ENCODE measurements around the gene RPTOR. TPM values are rescaled to one million over a fixed set of nuclear protein-coding genes. Genes with fewer than 3 reads are reported as not detected.

RPTOR gene
- total RNA-seq, 2 experiments from 2014 or later, result 53.1 to 54.0 TPM

GRCh38 chr17:80935526-80935925, 390.9 kb downstream of the RPTOR start:
- ATAC-seq, result no peak
- Mint-ChIP-seq H3K4me1 (ENCODE audit: low read depth) (peaks cover 31% of the 10 kb centered on the region), H3K27ac (no peak overlapping the region)

DNA sequence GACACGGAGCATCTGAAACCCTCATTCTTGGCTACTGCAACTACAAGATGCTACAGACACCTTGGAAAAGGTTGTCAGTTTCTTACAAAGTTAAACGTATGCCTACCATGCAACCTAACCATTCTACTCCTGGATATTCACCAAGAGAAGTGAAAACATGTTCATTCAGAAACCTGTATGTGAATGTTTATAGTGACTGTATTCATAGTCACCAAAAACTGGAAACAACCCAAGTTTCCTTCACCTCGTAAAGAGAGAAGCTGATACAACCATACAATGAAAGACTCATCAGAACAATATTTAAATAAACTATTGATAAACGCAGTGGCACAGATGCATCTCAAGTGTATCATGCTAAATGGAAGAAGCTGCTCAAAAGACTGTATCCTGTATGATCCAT, 391.6 kb downstream of the RPTOR start:
- CTCF ChIA-PET, result interaction anchor here (2.3 kb wide), 1 partner anchor 510 kb away, joined by 7 read pairs; no protein-coding TSS in a partner anchor
- H3K27me3 Mint-ChIP-seq (ENCODE audit: low read depth), result no peaks in the 10 kb centered on the region
- no peak for ATAC-seq

More at GRCh38 chr17:80935526-80935925, 390.9 kb downstream of the RPTOR start:
- H3K36me3 Mint-ChIP-seq (ENCODE audit: low read depth), result peaks cover 13% of the 10 kb centered on the region
- ChIA-PET POLR2A (no interaction called here), CTCF (no interaction called here)
- H3K4me3 Mint-ChIP-seq, result no peak overlapping the region
- no peaks in the 10 kb centered on the region for H3K27me3 Mint-ChIP-seq (ENCODE audit: low read depth)
- H3K9me3 Mint-ChIP-seq (ENCODE audit: insufficient read depth), result no peaks in the 10 kb centered on the region
- no peak for DNase-seq

GRCh38 chr17:80936723-80937122, 392.1 kb downstream of the RPTOR start:
- H3K27ac Mint-ChIP-seq, result no peak overlapping the region
- no peak for ATAC-seq
- no peaks in the 10 kb centered on the region for H3K9me3 Mint-ChIP-seq (ENCODE audit: insufficient read depth)
- DNase-seq, result no peak
- CTCF ChIA-PET, result interaction anchor here (2.3 kb wide), 1 partner anchor 510 kb away, joined by 7 read pairs; no protein-coding TSS in a partner anchor
- no peaks in the 10 kb centered on the region for H3K27me3 Mint-ChIP-seq (ENCODE audit: low read depth)
- no peak overlapping the region for H3K4me3 Mint-ChIP-seq
- peaks cover 31% of the 10 kb centered on the region for H3K4me1 Mint-ChIP-seq (ENCODE audit: low read depth)
- POLR2A ChIA-PET, result no interaction called here
- peaks cover 13% of the 10 kb centered on the region for H3K36me3 Mint-ChIP-seq (ENCODE audit: low read depth)

More for the DNA sequence above, 391.6 kb downstream of the RPTOR start:
- Mint-ChIP-seq H3K4me3 (no peak overlapping the region), H3K4me1 (ENCODE audit: low read depth) (peaks cover 31% of the 10 kb centered on the region), H3K9me3 (ENCODE audit: insufficient read depth) (no peaks in the 10 kb centered on the region), H3K36me3 (ENCODE audit: low read depth) (peaks cover 15% of the 10 kb centered on the region), H3K27ac (no peak overlapping the region)
- POLR2A ChIA-PET, result no interaction called here
- no peak for DNase-seq

DNA sequence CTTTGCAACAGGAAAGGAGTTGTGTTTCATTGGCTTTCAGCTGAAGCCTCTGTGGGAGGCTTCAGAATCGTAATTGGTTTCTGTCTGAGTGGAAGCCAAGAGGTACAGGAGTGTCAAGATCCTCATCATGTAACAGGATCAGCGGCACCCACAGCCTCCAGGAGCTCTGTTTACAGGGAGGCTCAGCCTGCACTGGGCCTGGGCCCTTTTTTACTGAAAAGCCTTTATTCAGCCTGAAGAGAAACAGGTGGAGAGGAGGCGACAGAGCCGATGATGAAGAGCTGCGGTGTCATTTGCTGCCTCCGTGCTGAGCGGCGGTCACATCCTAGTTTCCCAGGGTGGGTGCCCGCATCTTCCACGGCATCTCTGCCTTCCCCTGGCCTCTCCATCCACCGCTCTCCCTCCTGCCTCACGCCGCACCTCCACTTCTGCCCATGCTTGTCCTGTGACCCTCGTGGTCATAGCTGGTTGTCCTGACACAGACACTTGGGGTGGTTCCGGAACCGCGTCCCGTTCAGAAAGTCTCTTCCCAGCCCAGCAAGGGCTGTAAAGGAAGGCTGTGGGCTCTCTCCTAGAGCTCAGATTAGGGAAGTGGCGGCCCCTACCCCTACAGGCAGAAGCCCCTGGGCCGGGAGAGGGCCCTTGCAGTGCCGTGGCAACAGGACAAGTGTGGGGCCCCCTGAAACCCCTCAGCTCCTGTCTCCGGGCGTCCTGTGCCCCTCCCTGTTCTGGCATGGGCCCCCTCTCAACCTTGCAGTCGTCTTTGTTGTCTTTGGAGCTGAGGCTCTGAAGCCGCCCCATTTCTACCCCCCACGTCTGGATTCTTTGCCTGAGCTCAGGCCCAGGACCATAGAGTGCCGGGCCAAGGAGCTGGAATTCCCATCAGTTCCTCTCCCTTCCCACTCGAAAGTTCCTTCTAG, 393.1 kb downstream of the RPTOR start:
- ATAC-seq (peak; percentile 32), DNase-seq (no peak)
- Mint-ChIP-seq H3K27me3 (ENCODE audit: low read depth) (no peaks in the 10 kb centered on the region), H3K4me1 (ENCODE audit: low read depth) (peaks cover 31% of the 10 kb centered on the region), H3K4me3 (peak overlapping the region; percentile 51), H3K27ac (peak overlapping the region; percentile 84), H3K36me3 (ENCODE audit: low read depth) (peaks cover 18% of the 10 kb centered on the region), H3K9me3 (ENCODE audit: insufficient read depth) (no peaks in the 10 kb centered on the region)
- ChIA-PET CTCF (interaction anchor here (0.9 to 2.3 kb wide), 7 partner anchors 22 to 511 kb away, joined by 3 to 7 read pairs (median 3); no protein-coding TSS in a partner anchor), POLR2A (interaction anchor here (0.5 to 1.1 kb wide), 2 partner anchors 9 to 483 kb away, joined by 3 to 4 read pairs; no protein-coding TSS in a partner anchor)

- H3K27me3 Mint-ChIP-seq (ENCODE audit: low read depth), result no peaks in the 10 kb centered on the region
- POLR2A ChIA-PET, result interaction anchor here (1.1 kb wide), 1 partner anchor 484 kb away, joined by 4 read pairs; no protein-coding TSS in a partner anchor
- H3K4me1 Mint-ChIP-seq (ENCODE audit: low read depth), result peaks cover 31% of the 10 kb centered on the region
- H3K36me3 Mint-ChIP-seq (ENCODE audit: low read depth), result peaks cover 18% of the 10 kb centered on the region
- CTCF ChIA-PET, result interaction anchor here (0.9 to 2.3 kb wide), 7 partner anchors 21 to 512 kb away, joined by 3 to 7 read pairs (median 3); no protein-coding TSS in a partner anchor
- H3K4me3 Mint-ChIP-seq, result peak overlapping the region; percentile 51
- DNase-seq (peak; percentile 84), ATAC-seq (peak; percentile 84)
- H3K27ac Mint-ChIP-seq, result peak overlapping the region; percentile 84
- no peaks in the 10 kb centered on the region for H3K9me3 Mint-ChIP-seq (ENCODE audit: insufficient read depth)
These were observed 393.9 kb downstream of the RPTOR start for GRCh38 chr17:80938556-80938955.

DNA sequence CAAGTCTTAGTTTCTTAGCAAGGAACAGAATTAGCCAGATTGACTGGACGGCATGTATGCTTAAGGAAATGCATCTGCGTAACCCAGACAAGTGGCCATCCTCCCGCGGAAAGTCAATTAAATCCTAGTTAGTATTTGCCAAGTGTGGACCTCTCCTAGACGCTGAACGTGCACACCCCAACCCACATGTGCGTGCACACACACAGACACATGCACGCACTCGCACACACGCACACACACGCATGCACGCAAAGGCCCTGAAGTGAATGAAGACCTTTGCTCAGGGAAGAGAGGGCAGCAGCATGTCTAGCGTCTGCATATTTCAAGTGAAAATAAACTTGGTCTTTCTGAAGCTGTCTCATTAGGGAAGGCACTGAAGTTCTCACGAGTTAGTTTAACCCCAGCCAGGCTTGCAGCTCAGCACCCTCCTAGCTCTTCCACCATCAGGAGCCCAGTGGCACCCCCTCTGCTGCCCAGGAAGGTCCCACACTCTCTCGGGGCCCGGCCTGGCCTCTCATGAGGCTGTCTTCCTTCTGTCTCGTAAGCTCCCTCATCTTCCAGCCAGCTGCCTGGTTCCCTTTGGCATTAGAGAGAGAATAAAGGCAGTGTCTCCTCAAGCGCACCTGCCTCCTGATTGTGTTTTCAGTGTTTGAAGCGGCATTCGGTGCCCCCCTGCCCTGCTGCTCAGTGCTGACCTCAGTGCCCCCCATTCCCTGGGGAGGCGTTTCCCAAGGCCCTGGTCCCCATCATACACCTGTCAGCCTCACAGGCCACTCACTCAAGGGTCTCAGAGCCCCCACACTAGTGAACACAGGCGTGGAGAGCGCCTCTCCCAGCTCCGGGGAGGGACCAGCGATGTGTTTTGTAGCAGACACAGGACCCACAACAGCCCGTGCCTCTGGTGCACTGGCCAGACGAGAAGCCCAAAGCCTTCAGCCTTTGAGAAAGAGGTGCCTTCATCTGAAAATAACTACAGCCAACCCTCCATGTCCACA, 394.8 kb downstream of the RPTOR start:
- Mint-ChIP-seq H3K4me1 (ENCODE audit: low read depth) (peaks cover 31% of the 10 kb centered on the region), H3K27ac (peak overlapping the region; percentile 84), H3K36me3 (ENCODE audit: low read depth) (peaks cover 24% of the 10 kb centered on the region), H3K27me3 (ENCODE audit: low read depth) (no peaks in the 10 kb centered on the region), H3K9me3 (ENCODE audit: insufficient read depth) (no peaks in the 10 kb centered on the region), H3K4me3 (no peak overlapping the region)
- ATAC-seq, result no peak
- POLR2A ChIA-PET, result no interaction called here
- CTCF ChIA-PET, result interaction anchor here (1.1 to 1.7 kb wide), 3 partner anchors 30 to 84 kb away, joined by 3 to 4 read pairs (median 3); no protein-coding TSS in a partner anchor
- no peak for DNase-seq

DNA sequence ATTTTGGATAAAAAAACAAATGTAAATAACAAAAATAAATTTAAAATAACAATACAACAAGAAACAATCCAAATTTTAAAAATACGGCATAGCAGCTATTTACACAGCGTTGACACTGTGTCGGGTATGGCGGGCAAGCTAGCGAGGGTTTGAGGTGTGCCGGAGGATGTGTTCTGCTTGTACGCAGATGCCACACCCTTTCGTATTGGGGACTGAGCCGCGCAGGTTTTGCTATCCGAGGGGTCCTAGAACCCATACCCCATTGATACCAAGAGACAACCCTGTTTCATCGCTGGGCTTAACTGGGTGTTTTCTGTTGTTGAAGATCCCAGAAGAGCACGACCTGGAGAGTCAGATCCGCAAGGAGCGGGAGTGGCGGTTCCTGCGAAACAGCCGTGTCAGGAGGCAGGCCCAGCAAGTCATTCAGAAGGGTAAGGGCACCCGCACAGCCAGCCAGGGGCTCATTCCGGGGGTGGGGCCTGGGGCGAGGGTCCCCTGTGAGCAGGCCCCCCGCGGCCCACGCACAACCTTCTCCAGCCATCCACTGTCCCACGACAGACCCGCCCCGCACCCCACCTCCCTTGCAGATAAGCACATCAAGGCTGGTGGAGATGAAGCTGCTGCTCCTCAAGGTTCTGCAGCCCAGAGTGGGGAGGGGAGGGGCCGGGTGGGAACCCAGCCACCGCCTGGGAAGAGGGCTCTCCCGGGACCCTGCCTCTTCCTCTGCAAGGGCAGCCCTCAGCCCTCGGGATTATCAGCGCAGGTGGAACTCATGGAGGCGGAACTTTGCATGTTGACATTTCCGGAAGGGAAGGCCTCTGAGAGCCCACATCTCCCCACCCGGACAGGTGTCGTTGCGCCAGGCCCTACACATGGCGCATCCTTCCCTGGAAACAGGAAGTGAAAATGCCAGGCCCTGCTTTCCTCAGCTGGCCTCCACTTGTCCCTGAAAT, 395.8 kb downstream of the RPTOR start:
- no peak overlapping the region for H3K4me3 Mint-ChIP-seq
- CTCF ChIA-PET, result interaction anchor here (1.1 kb wide), 1 partner anchor 41 kb away, joined by 3 read pairs; no protein-coding TSS in a partner anchor
- no peaks in the 10 kb centered on the region for H3K9me3 Mint-ChIP-seq (ENCODE audit: insufficient read depth)
- H3K27me3 Mint-ChIP-seq (ENCODE audit: low read depth), result no peaks in the 10 kb centered on the region
- no peak for ATAC-seq
- no peak overlapping the region for H3K27ac Mint-ChIP-seq
- POLR2A ChIA-PET, result no interaction called here
- peaks cover 25% of the 10 kb centered on the region for H3K36me3 Mint-ChIP-seq (ENCODE audit: low read depth)
- DNase-seq, result no peak
- peaks cover 31% of the 10 kb centered on the region for H3K4me1 Mint-ChIP-seq (ENCODE audit: low read depth)

DNA sequence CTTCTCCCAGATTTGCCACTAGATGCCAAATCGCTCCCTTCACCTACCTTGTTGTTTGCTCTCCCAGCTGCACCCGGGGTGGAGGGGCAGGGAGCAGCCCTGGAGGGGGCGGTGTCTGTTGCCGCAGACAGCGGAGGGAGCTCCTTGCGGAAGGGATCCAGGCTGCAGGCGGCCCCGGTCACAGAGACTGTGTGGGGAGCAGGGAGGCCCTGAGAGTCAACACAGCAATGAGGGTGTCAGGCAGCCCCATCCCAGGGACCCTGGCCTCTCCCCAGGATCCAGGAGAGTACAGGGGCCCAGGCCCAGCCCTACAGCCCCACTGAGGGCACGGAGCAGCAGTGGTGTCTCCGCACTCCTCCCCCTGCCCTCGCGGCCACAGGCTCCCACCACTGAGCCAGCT, 396.5 kb downstream of the RPTOR start:
- POLR2A ChIA-PET, result interaction anchor here (0.6 kb wide), 1 partner anchor 125 kb away, joined by 3 read pairs; no protein-coding TSS in a partner anchor
- H3K27me3 Mint-ChIP-seq (ENCODE audit: low read depth), result no peaks in the 10 kb centered on the region
- CTCF ChIA-PET, result no interaction called here

GRCh38 chr17:80941743-80942422, 397.2 kb downstream of the RPTOR start:
- Mint-ChIP-seq H3K27ac (no peak overlapping the region), H3K36me3 (ENCODE audit: low read depth) (peaks cover 36% of the 10 kb centered on the region), H3K9me3 (ENCODE audit: insufficient read depth) (no peaks in the 10 kb centered on the region), H3K4me3 (no peak overlapping the region), H3K27me3 (ENCODE audit: low read depth) (no peaks in the 10 kb centered on the region), H3K4me1 (ENCODE audit: low read depth) (peaks cover 36% of the 10 kb centered on the region)
- CTCF ChIA-PET, result no interaction called here
- POLR2A ChIA-PET, result interaction anchor here (0.6 kb wide), 1 partner anchor 125 kb away, joined by 3 read pairs; no protein-coding TSS in a partner anchor
- ATAC-seq (no peak), DNase-seq (no peak)

More for the DNA sequence above, 396.5 kb downstream of the RPTOR start:
- ATAC-seq (no peak), DNase-seq (no peak)
- peaks cover 31% of the 10 kb centered on the region for H3K4me1 Mint-ChIP-seq (ENCODE audit: low read depth)
- no peaks in the 10 kb centered on the region for H3K9me3 Mint-ChIP-seq (ENCODE audit: insufficient read depth)
- H3K4me3 Mint-ChIP-seq, result no peak overlapping the region
- H3K36me3 Mint-ChIP-seq (ENCODE audit: low read depth), result peaks cover 30% of the 10 kb centered on the region
- no peak overlapping the region for H3K27ac Mint-ChIP-seq

Measured in activated CD8-positive, alpha-beta T cell treated with anti-CD3 and anti-CD28 coated beads, Interleukin-2, amount 10 ng/mL, durations not matched to agents 7 days and 5 days (primary cell).